HG02870 (cell line): Measurements from ENCODE around the gene UBE2O.

ENCODE experiments used
- ATAC-seq: cut with Tn5 transposase; IDR thresholded peaks from one replicate; pipeline ENCODE4 v1.9.1; 2021; ENCODE audit warnings: mild to moderate bottlenecking, moderate library complexity; ENCODE audit not compliant: unreplicated experiment

The UBE2O gene

GRCh38 chr17:76420356-76421043 lies 32.5 kb downstream of the UBE2O start:
- no peak for ATAC-seq

- ATAC-seq = no peak
Measured at GRCh38 chr17:76419576-76420260, 33.2 kb downstream of the UBE2O start.

GRCh38 chr17:76417499-76418143 lies 35.3 kb downstream of the UBE2O start:
- no peak for ATAC-seq

- ATAC-seq = no peak
Measured at GRCh38 chr17:76416899-76417298, 36.1 kb downstream of the UBE2O start.

GRCh38 chr17:76416457-76416856 lies 36.5 kb downstream of the UBE2O start:
- ATAC-seq = no peak

- ATAC-seq = no peak
Measured at GRCh38 chr17:76415786-76416185, 37.2 kb downstream of the UBE2O start.

DNA sequence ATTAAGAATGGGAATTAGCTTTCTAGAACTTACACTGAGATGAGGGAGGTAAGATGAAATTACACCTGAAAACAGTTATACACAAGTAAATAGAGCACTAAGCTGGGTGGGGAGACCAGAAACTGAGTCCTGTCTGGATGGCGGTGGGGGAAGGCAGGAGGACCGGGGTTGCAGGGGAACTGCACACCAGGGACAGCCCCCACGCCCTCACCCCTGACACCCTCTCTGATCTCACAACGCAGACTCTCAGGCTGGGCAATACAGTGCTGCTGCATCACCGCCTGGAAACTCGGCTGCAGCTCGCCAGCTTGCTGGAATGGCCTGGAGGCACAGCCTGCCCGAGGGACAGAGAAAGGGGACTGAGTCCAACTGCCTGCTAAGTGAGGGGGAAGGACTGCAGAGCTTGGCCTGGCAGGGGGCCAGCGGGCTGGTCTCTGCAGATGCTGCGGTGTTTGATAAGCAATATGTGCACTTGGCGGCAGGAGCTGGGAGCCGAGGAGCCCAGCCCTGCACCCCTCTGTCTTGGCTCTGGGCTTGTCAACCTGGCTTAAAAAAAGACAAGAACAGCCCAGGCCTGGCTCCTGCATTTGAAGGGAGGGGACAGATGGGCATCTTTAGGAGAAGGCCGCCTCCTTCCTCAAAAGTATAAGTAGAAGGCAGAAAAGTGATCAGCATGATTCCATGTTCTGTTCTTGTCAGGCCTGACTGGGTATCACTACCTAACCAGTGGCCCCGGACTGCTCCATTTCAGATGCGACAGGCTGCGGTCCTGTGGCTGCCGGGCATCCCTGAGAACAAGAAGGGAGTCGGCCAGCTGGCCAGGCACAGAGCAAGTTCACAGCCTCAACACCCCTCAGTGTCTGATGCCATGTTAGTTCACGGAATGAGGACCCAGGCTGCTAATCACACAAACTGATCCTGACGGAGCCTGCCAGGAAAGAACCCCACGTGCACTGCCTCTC lies 38.3 kb downstream of the UBE2O start:
- ATAC-seq = no peak

- ATAC-seq = no peak
Measured at GRCh38 chr17:76411247-76411646, 41.7 kb downstream of the UBE2O start.

DNA sequence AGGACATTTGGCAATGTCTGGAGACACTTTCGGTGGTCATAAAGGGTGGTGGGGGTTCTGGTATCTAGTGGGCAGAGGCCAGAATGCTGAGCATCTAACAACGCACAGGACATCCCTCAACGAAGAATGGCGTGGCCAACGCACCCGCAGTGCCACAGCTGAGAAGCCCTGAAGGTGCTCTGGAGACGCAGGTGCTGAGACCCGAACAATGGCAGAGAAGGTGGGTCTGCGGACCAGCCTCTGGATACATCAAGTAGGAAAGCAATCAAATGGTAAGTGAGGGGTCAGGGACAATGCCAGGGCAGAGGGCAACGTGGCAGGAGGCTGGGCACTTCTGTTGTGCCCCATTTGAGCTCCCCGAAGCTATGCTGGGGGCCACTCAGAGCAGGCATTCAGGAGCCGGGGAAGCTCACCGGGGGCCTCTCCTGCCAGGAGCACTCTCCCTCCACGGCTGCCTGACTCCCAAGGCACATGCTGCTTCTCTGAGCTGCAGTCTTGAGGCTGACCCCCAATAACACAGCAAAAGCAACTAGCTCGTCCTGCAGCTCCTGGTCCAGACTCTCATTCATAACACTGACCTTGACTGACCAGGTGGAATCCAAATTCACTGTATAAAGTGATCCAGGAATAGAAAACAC lies 42.5 kb downstream of the UBE2O start:
- no peak for ATAC-seq

- no peak for ATAC-seq
Measured at GRCh38 chr17:76408037-76408849, 44.7 kb downstream of the UBE2O start.

- no peak for ATAC-seq
Measured at GRCh38 chr17:76407509-76407908, 45.4 kb downstream of the UBE2O start.

- ATAC-seq = no peak
Measured at GRCh38 chr17:76405967-76406647, 46.8 kb downstream of the UBE2O start.

GRCh38 chr17:76405607-76405966 lies 47.4 kb downstream of the UBE2O start:
- ATAC-seq = no peak

DNA sequence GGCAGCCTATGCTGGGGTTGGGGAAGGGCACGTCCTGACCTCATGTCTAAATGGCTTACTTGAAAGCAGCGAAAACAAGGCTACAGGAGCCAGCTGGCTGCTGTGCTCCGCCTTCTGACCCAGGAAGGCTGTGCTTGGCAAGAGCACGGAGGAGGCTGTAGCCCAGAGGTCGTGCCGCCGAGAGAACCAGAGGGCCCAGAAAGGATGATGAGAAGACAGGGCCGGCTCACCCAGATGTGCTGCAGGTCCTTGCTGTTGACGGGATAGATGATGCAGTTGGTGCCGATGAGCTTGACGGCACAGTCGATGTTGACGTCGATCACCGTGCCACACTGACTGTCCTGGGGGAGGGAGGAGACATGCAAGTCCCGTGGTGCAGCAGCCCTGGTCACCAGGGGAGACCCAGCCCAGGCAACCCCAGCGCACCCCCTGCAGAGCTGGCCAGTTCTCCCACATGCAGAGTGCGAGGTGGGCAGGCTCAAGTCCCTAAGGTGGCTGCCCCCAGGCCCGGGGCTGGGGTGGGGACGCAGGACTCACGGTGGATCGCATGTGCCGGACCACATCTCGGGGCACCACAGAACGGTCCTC lies 47.9 kb downstream of the UBE2O start:
- ATAC-seq = no peak

DNA sequence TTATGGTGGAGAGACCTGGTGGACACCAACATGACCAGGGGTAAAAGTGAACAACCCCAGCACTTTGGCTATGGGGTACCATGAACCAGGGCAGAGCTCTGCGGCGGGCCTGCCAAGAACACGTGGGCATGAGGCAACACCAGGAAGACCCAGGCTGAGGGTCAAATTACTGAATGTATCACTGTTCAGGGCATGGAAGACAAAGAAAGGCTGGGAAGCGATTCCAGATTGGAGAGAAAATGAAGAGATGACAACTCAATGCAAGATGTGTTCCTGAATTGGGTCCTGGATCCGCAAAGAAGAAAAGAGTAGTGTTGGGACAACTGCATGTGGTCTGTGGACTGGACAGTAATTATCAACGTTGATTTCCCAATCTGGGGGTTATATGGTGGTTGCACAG lies 48.7 kb downstream of the UBE2O start:
- ATAC-seq = no peak

DNA sequence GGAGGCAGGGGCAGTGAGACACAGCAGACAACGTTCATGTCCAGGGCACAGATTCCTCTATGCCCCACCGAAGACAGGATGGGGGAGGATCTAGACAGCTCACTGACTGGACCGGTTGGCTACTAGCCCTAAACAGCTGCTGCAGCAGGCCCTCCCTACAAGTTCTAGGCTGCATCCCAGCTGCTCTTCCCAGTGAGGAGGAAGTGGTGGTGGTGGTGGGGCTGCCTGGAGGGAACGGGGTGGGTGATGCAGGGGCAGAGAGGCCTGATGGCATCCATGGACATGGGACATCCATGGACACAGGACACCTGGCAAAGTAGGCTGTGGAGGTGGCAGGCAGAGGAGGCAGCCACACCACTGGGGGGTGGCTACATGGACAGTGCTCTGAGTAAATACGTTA lies 50.2 kb downstream of the UBE2O start:
- ATAC-seq = no peak

- no peak for ATAC-seq
Measured at GRCh38 chr17:76399175-76400172, 53.5 kb downstream of the UBE2O start.
